ENCODE results near the gene TSPAN9. TPM values are rescaled to one million over a fixed set of nuclear protein-coding genes. Genes with fewer than 3 reads are reported as not detected.

Gene TSPAN9
- total RNA-seq, 1 experiment from 2014 or later, result 9.6 TPM

- no peaks in the 10 kb centered on the region for H3K4me1 ChIP-seq (replicated peaks; ENCODE audit: insufficient read depth)
- no peak overlapping the region for H3K4me2 ChIP-seq
- H3K9me2 ChIP-seq (ENCODE audit: insufficient read depth), result no peaks in the 10 kb centered on the region
- H3K27me3 ChIP-seq (ENCODE audit: insufficient read depth, low read depth), result no peaks in the 10 kb centered on the region
- H3K79me2 ChIP-seq (ENCODE audit: low read depth), result no peaks in the 10 kb centered on the region
- BruUV-seq (replicated peaks), result no TSS peak
- CTCF ChIA-PET, result interaction anchor here (2.9 kb wide), 1 partner anchor 140 kb away, joined by 30 read pairs; no protein-coding TSS in a partner anchor
- no peak overlapping the region for H3K27ac ChIP-seq
- no peak for DNase-seq
- no peaks in the 10 kb centered on the region for H3K36me3 ChIP-seq (ENCODE audit: low read depth)
- H3F3A ChIP-seq (ENCODE audit: insufficient read depth, low read depth), result no peaks in the 10 kb centered on the region
- H3K9me3 ChIP-seq (ENCODE audit: insufficient read depth, low read depth), result no peaks in the 10 kb centered on the region
- no peak overlapping the region for H3K4me3 ChIP-seq
- 0 out of 2 replicates have a peak, but pooled peaks cover 6% of the 10 kb centered on the region for H4K20me1 ChIP-seq (ENCODE audit: insufficient read depth)
- intact Hi-C loops (cut with micrococcal nuclease; ENCODE audit: unreplicated experiment), result loop anchor here (10.0 kb wide), 1 partner anchor 1141 kb away; the partner anchor contains the start of gene CCND2
- no peak overlapping the region for H2AFZ ChIP-seq
- POLR2A ChIA-PET (ENCODE audit: unreplicated experiment), result no interaction called here
- no peak for TF ChIP-seq EZH2 (IDR thresholded peaks at IDR 0.05; ENCODE audit: low read depth)
These were observed 56.9 kb downstream of the TSPAN9 start for GRCh38 chr12:3134126-3134525.

DNA sequence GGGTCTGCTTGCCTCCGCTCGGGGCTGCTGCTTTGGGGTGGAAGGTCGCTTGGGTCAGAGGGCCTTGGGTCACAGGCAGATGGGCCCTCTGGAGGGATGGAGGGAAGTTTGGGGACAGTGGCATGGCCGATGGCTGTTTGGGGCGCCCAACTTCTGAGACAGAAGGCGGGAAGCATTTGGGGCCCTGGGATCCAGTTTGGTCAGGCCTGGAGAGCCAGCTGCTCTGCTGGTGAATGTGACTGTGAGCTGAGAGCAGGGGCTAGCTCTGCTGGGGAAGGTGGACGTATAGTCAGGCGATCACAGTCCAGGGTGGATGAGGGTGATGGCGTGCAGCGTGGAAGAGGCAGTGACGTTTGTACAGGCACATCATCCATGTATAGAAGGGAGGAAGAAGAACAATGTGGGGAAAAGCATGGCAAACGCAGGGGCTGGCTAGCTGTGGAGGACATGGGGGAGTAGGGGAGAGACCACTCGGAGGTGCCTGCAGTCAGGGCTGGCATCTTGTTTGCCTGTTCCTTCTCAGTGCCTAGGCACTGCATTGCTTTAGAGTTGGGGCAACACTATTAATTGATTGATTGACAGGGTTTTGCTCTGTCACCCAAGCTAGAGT is 57.5 kb downstream of the TSPAN9 start:
- no peak for DNase-seq
- Histone ChIP-seq H3F3A (ENCODE audit: insufficient read depth, low read depth) (no peaks in the 10 kb centered on the region), H3K4me1 (replicated peaks; ENCODE audit: insufficient read depth) (no peaks in the 10 kb centered on the region), H3K27me3 (ENCODE audit: insufficient read depth, low read depth) (no peaks in the 10 kb centered on the region), H3K9me3 (ENCODE audit: insufficient read depth, low read depth) (no peaks in the 10 kb centered on the region), H4K20me1 (ENCODE audit: insufficient read depth) (0 out of 2 replicates have a peak, but pooled peaks cover 6% of the 10 kb centered on the region), H3K36me3 (ENCODE audit: low read depth) (no peaks in the 10 kb centered on the region), H3K4me3 (no peak overlapping the region), H3K9me2 (ENCODE audit: insufficient read depth) (no peaks in the 10 kb centered on the region), H3K27ac (no peak overlapping the region), H3K79me2 (ENCODE audit: low read depth) (no peaks in the 10 kb centered on the region), H3K4me2 (no peak overlapping the region), H2AFZ (no peak overlapping the region)
- intact Hi-C loops (cut with micrococcal nuclease; ENCODE audit: unreplicated experiment), result loop anchor here (1.0 to 10.0 kb wide), 6 partner anchors 61 to 1140 kb away; partner anchors contain the start of gene CCND2
- POLR2A ChIA-PET (ENCODE audit: unreplicated experiment), result no interaction called here
- no peak for TF ChIP-seq EZH2 (IDR thresholded peaks at IDR 0.05; ENCODE audit: low read depth)
- TF ChIP-seq, protein P1, sequence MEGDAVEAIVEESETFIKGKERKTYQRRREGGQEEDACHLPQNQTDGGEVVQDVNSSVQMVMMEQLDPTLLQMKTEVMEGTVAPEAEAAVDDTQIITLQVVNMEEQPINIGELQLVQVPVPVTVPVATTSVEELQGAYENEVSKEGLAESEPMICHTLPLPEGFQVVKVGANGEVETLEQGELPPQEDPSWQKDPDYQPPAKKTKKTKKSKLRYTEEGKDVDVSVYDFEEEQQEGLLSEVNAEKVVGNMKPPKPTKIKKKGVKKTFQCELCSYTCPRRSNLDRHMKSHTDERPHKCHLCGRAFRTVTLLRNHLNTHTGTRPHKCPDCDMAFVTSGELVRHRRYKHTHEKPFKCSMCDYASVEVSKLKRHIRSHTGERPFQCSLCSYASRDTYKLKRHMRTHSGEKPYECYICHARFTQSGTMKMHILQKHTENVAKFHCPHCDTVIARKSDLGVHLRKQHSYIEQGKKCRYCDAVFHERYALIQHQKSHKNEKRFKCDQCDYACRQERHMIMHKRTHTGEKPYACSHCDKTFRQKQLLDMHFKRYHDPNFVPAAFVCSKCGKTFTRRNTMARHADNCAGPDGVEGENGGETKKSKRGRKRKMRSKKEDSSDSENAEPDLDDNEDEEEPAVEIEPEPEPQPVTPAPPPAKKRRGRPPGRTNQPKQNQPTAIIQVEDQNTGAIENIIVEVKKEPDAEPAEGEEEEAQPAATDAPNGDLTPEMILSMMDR (conservative IDR thresholded peaks at IDR 0.05), result no peak
- CTCF ChIA-PET, result interaction anchor here (0.6 to 2.9 kb wide), 4 partner anchors 61 to 166 kb away, joined by 3 to 30 read pairs (median 3); no protein-coding TSS in a partner anchor
- no TSS peak for BruUV-seq (replicated peaks)

- Histone ChIP-seq H3K4me3 (no peak overlapping the region), H3K9me3 (ENCODE audit: insufficient read depth, low read depth) (no peaks in the 10 kb centered on the region), H3K27me3 (ENCODE audit: insufficient read depth, low read depth) (no peaks in the 10 kb centered on the region), H3K4me2 (no peak overlapping the region), H3K79me2 (ENCODE audit: low read depth) (no peaks in the 10 kb centered on the region), H3K9me2 (ENCODE audit: insufficient read depth) (no peaks in the 10 kb centered on the region), H2AFZ (no peak overlapping the region), H3K27ac (no peak overlapping the region), H4K20me1 (ENCODE audit: insufficient read depth) (0 out of 2 replicates have a peak, but pooled peaks cover 6% of the 10 kb centered on the region), H3F3A (ENCODE audit: insufficient read depth, low read depth) (no peaks in the 10 kb centered on the region), H3K36me3 (ENCODE audit: low read depth) (no peaks in the 10 kb centered on the region), H3K4me1 (replicated peaks; ENCODE audit: insufficient read depth) (no peaks in the 10 kb centered on the region)
- no TSS peak for BruUV-seq (replicated peaks)
- intact Hi-C loops (cut with micrococcal nuclease; ENCODE audit: unreplicated experiment), result loop anchor here (1.0 to 10.0 kb wide), 6 partner anchors 62 to 1139 kb away; partner anchors contain the start of gene CCND2
- CTCF ChIA-PET, result interaction anchor here (0.6 to 2.9 kb wide), 6 partner anchors 62 to 1533 kb away, joined by 3 to 30 read pairs (median 4); no protein-coding TSS in a partner anchor
- DNase-seq, result peak; percentile 62
- TF ChIP-seq, protein P1 (conservative IDR thresholded peaks at IDR 0.05), result peak; percentile 93
- TF ChIP-seq EZH2 (IDR thresholded peaks at IDR 0.05; ENCODE audit: low read depth), result no peak
- POLR2A ChIA-PET (ENCODE audit: unreplicated experiment), result no interaction called here
These were observed 58.6 kb downstream of the TSPAN9 start for GRCh38 chr12:3135522-3136461.
